Bone marrow (tissue), 2 donors: ENCODE measurements around the gene KHNYN.
"Not testable (repeated sequence)": the region's sequence is repeated elsewhere in the genome, so short reads cannot be mapped to it uniquely, and the experiment has no call there.

Experiments
- DNase-seq, 2 donors: peaks; one replicate each; lab custom pipeline; 2025; lab: John Stamatoyannopoulos, UW

KHNYN gene

DNA sequence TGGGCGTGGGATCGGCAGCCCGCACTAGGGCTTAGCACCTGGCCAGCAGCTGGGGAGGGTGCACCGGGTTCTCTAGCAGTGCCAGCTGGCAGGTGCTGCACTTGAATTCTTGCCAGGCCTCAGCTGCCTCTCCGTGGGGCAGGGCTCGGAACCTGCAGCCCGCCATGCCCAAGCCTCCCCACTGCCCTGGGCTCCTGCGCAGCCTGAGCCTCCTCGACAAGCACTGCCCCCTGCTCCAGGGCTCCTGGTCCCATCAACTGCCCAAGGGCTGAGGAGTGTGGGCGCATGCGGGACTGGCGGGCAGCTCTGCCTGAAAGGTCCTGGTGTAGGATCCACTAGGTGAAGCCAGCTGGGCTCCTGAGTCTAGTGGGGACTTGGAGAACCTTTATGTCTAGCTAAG lies 43.5 kb downstream of the KHNYN start:
- no peak for DNase-seq

DNA sequence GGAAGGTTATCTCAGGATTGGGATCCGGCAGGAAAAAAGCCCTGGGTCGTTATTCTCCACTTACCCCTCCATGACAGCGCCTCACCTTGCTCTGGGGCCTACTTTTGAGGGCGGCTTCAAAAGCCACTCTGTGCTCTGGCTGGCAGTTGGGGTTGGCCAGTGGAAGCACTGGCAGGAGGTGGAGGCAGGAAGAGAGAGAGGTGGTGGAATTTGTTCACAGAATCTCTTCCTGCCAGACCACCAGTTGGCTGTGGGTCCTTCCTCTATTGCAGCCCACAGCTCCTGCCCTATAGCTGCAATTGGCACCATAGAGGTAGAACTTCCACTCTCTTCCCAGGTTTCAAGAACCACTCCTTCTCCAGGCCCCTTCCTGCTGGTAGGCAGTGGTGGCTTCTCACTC lies 45.5 kb downstream of the KHNYN start:
- no peak for DNase-seq

DNA sequence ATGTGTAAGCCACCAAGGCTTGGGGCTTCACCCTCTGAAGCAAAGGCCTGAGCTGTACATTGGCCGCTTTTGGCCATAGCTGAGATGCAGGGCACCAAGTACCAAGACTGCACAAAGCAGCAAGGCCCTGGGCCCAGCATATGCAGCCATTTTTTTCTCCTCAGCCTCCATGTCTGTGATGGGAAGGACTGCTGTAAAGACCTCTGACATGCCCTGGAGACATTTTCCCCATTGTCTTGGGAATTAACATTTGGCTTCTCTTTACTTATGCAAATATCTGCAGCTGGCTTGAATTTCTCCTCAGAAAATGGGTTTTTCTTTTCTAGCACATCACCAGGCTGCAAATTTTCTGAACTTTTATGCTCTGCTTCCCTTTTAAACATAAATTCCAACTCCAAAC lies 50.2 kb downstream of the KHNYN start:
- not testable (repeated sequence) for DNase-seq

DNA sequence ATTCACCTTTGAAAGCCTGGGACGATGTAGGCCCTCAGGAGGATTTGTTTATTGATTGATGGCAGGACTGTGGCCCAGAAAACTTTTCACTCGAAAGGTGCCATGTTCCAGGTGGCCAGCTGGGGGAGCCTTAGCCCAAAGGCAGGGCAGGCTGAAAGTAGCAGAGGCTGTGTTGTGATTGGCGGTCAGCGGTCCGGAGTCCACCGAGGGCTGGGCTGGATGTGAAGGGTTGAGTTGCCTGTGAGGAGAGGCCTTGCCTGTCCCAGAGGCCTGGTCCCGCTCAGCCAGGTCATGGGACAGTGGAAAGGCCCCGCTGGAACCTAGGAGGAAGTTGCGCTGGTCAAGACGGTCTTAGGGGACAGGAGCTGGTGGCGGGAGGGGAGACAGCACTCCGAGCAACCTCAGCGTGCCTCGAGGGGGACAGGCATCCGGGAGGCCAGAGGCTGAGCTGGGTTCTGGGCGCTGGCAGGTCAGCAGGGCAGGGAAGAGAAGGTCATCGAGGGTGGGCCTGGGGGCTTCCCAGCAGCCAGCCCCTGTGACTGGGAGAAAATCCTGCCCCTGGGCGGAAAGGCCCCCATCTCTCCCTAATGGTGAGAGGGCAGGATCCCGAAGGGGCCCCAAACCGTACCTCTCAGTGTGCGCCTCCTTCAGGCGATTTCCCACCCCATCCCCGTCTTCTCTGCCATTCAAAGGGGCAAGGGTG lies 52.0 kb downstream of the KHNYN start:
- DNase-seq: no peak

DNA sequence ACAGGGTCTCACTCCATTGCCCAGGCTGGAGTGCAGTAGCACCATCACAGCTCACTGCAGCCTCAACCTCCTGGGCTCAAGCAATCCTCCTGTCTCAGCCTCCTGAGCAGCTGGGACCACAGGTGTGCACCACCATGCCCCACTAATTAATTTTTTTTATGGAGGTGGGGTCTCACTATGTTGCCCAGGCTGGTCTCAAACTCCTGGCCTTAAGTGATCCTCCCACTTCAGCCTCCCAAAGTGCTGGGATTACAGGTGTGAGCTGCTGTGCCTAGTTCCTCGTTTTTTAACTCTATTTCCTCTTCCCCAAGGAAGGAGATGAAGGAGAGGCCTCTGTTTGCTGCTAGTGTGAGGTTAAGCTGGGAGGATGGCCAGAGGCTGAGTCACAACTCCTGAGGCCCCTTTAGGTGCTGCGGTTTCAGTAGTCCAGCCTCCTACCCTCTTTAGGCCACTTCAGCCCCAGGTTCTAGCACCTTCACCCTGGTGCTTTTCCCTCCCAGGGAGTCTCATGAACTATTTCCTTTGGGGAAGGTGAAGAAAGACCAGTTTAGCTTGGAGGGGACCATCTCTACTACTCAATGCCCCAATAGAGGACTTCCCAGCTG lies 53.0 kb downstream of the KHNYN start:
- DNase-seq: not testable (repeated sequence)

DNA sequence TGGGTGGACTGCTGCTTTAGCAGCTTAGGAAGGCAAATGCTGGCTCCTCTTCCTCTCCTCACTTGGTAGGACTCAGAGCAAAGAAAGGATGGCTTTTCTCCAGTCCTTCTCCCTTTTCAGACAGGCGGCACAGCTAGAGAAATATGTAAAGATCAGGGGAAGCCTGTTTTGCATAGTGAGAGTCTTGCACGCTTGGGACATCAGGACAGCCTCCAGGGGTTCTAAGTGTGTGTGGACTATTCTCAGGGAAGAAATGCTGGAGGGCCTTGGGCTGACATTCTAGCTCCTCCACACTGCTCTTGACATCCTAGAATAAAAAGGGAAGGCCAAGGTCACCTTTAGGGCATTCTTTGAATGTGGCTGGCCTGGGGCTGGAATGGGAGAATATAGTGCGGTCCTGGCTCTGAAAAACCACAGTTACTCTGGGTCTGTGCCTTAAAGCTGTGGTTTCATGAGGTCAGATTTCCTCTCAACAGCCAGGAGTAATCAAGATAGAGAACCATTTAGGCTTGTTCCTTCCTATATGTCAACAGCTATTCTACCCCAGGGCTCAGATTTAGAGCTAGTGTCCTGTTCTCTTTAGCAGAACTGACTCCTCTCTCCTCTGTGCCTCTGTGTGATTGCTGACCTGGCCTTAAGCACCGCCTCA lies 54.0 kb downstream of the KHNYN start:
- DNase-seq: peak in 1 of 2 donors; percentile 0
